HEK293 (cell line): ENCODE results near the gene ANKRD52.
A peak's percentile ranks its signal among the peaks of the same experiment; 100 is the strongest.

ENCODE experiments used
- EGR2 ChIP-seq: fragments of 450-650 bp; formaldehyde crosslinking; IDR thresholded peaks from 2 replicates; pipeline ENCODE4 v1.5.1; 2016; ENCODE audit warnings: low read depth, missing biosample characterization, missing genetic modification characterization
- HOXA7 ChIP-seq: sonication (generic); formaldehyde crosslinking; IDR thresholded peaks from 2 replicates; pipeline ENCODE4 v1.8.1; 2022; ENCODE audit warnings: missing genetic modification reagents, borderline replicate concordance
- KLF1 ChIP-seq: fragments of 450-650 bp; formaldehyde crosslinking; IDR thresholded peaks from 2 replicates; pipeline ENCODE4 v1.5.1; 2016; ENCODE audit warnings: missing biosample characterization, missing genetic modification characterization
- KLF8 ChIP-seq: fragments of 450-650 bp; formaldehyde crosslinking; IDR thresholded peaks from 2 replicates; pipeline ENCODE4 v1.5.1; 2016; ENCODE audit warnings: missing biosample characterization, missing genetic modification characterization
- KLF9 ChIP-seq: fragments of 450-650 bp; formaldehyde crosslinking; IDR thresholded peaks from 2 replicates; pipeline ENCODE4 v1.5.1; 2016; ENCODE audit warnings: missing biosample characterization, missing genetic modification characterization, low read depth
- OSR2 ChIP-seq: fragments of 450-650 bp; formaldehyde crosslinking; IDR thresholded peaks from 2 replicates; pipeline ENCODE4 v1.5.1; 2016; ENCODE audit warnings: missing biosample characterization, missing genetic modification characterization
- PBX3 ChIP-seq: sonication (generic); formaldehyde crosslinking; IDR thresholded peaks from 2 replicates; pipeline ENCODE4 v1.8.1; 2022; ENCODE audit warnings: mild to moderate bottlenecking, moderate library complexity, missing genetic modification reagents
- WT1 ChIP-seq: fragments of 450-650 bp; formaldehyde crosslinking; IDR thresholded peaks from 2 replicates; pipeline ENCODE4 v1.5.1; 2016; ENCODE audit warnings: missing biosample characterization, missing genetic modification characterization
- ZBTB1 ChIP-seq: fragments of 450-650 bp; formaldehyde crosslinking; IDR thresholded peaks from 2 replicates; pipeline ENCODE4 v1.5.1; 2016; ENCODE audit warnings: missing biosample characterization, missing genetic modification characterization
- ZEB2 ChIP-seq: fragments of 450-650 bp; formaldehyde crosslinking; IDR thresholded peaks from 2 replicates; pipeline ENCODE4 v1.5.1; 2016; ENCODE audit warnings: missing biosample characterization, missing genetic modification characterization
- ZFP37 ChIP-seq: fragments of 450-650 bp; formaldehyde crosslinking; IDR thresholded peaks from 2 replicates; pipeline ENCODE4 v1.5.1; 2016; ENCODE audit warnings: missing biosample characterization, missing genetic modification characterization
- ZIC2 ChIP-seq: fragments of 450-650 bp; formaldehyde crosslinking; IDR thresholded peaks from 2 replicates; pipeline ENCODE4 v1.5.1; 2016; ENCODE audit warnings: missing biosample characterization, missing genetic modification characterization
- ZNF155 ChIP-seq: fragments of 450-650 bp; formaldehyde crosslinking; IDR thresholded peaks from 2 replicates; pipeline ENCODE4 v1.5.1; 2016; ENCODE audit warnings: missing biosample characterization, missing genetic modification characterization
- ZNF175 ChIP-seq: fragments of 450-650 bp; formaldehyde crosslinking; IDR thresholded peaks from 2 replicates; pipeline ENCODE4 v1.5.1; 2016; ENCODE audit warnings: missing biosample characterization, missing genetic modification characterization
- ZNF18 ChIP-seq: fragments of 450-650 bp; formaldehyde crosslinking; IDR thresholded peaks from 2 replicates; pipeline ENCODE4 v1.5.1; 2016; ENCODE audit warnings: missing biosample characterization, missing genetic modification characterization
- ZNF248 ChIP-seq: fragments of 450-650 bp; formaldehyde crosslinking; IDR thresholded peaks from 2 replicates; pipeline ENCODE4 v1.5.1; 2017; ENCODE audit warnings: missing biosample characterization, missing genetic modification characterization
- ZNF292 ChIP-seq: fragments of 450-650 bp; formaldehyde crosslinking; IDR thresholded peaks from 2 replicates; pipeline ENCODE4 v1.5.1; 2016; ENCODE audit warnings: low read depth, missing biosample characterization, missing genetic modification characterization, borderline replicate concordance
- ZNF324 ChIP-seq: fragments of 450-650 bp; formaldehyde crosslinking; IDR thresholded peaks from 2 replicates; pipeline ENCODE4 v1.5.1; 2016; ENCODE audit warnings: missing biosample characterization, missing genetic modification characterization
- ZNF335 ChIP-seq: fragments of 450-650 bp; formaldehyde crosslinking; conservative IDR thresholded peaks from 2 replicates; pipeline ENCODE4 v1.5.1; 2016; ENCODE audit warnings: missing biosample characterization, missing genetic modification characterization
- ZNF37A ChIP-seq: fragments of 450-650 bp; IDR thresholded peaks from 2 replicates; pipeline ENCODE4 v1.5.1; 2018; ENCODE audit warnings: missing biosample characterization, missing genetic modification characterization
- ZNF449 ChIP-seq: fragments of 450-650 bp; formaldehyde crosslinking; IDR thresholded peaks from 2 replicates; pipeline ENCODE4 v1.5.1; 2017; ENCODE audit warnings: missing biosample characterization, mild to moderate bottlenecking, missing genetic modification characterization, moderate library complexity
- ZNF580 ChIP-seq: fragments of 450-650 bp; formaldehyde crosslinking; IDR thresholded peaks from 2 replicates; pipeline ENCODE4 v1.5.1; 2016; ENCODE audit warnings: missing biosample characterization, missing genetic modification characterization
- ZNF596 ChIP-seq: fragments of 450-650 bp; IDR thresholded peaks from 2 replicates; pipeline ENCODE4 v1.5.0; 2018; ENCODE audit warnings: missing biosample characterization, mild to moderate bottlenecking, missing genetic modification characterization, moderate library complexity
- ZNF645 ChIP-seq: fragments of 450-650 bp; formaldehyde crosslinking; IDR thresholded peaks from 2 replicates; pipeline ENCODE4; 2016; ENCODE audit warnings: missing biosample characterization, missing genetic modification characterization
- ZNF677 ChIP-seq: fragments of 450-650 bp; IDR thresholded peaks from 2 replicates; pipeline ENCODE4 v1.5.0; 2018; ENCODE audit warnings: missing biosample characterization, mild to moderate bottlenecking, missing genetic modification characterization, moderate library complexity
- ZNF707 ChIP-seq: fragments of 450-650 bp; formaldehyde crosslinking; IDR thresholded peaks from 2 replicates; pipeline ENCODE4 v1.5.1; 2016; ENCODE audit warnings: missing biosample characterization, missing genetic modification characterization
- TF ChIP-seq, protein P1 (sequence below): fragments of 450-650 bp; formaldehyde crosslinking; IDR thresholded peaks from 2 replicates; pipeline ENCODE4 v1.5.1; 2016; ENCODE audit warnings: missing biosample characterization, missing genetic modification characterization
- TF ChIP-seq, protein P2 (sequence below): fragments of 450-650 bp; formaldehyde crosslinking; IDR thresholded peaks from 2 replicates; pipeline ENCODE4 v1.5.1; 2016; ENCODE audit warnings: missing biosample characterization, missing genetic modification characterization

Gene ANKRD52

GRCh38 chr12:56266693-56267442 lies 8.7 kb upstream of the ANKRD52 start, which contains the start of gene COQ10A (continued):
- TF ChIP-seq ZNF335 (tag by site-specific recombination) (peak; percentile 93), PBX3 (CRISPR knock-in tag) (peak; percentile 86), KLF9 (tag by site-specific recombination) (peak; percentile 37; the same call in 1 of the 2 replicates), ZNF155 (tag by site-specific recombination) (no peak), EGR2 (no peak), ZNF707 (tag by site-specific recombination) (no peak), ZNF596 (peak; percentile 43; the same call in 1 of the 2 replicates), KLF1 (peak; percentile 39; the same call in 1 of the 2 replicates), OSR2 (tag by site-specific recombination) (peak; percentile 54), ZBTB1 (tag by site-specific recombination) (no peak), ZFP37 (peak; percentile 78; the same call in 1 of the 2 replicates), ZNF449 (tag by site-specific recombination) (no peak), ZNF677 (tag by site-specific recombination) (0 out of 2 replicates have a peak, but pooled peaks have one; percentile 22), ZEB2 (tag by site-specific recombination) (peak; percentile 85; the same call in 1 of the 2 replicates), ZNF324 (tag by site-specific recombination) (peak; percentile 78), ZNF580 (tag by site-specific recombination) (peak; percentile 89), ZNF645 (tag by site-specific recombination) (no peak), ZNF18 (no peak), ZNF292 (tag by site-specific recombination) (no peak), HOXA7 (CRISPR knock-in tag) (no peak), WT1 (peak; percentile 35; the same call in 1 of the 2 replicates), ZNF248 (no peak), ZNF175 (no peak), ZIC2 (tag by site-specific recombination) (peak; percentile 74), KLF8 (tag by site-specific recombination) (peak; percentile 38; the same call in 1 of the 2 replicates), ZNF37A (tag by site-specific recombination) (no peak)
- TF ChIP-seq, protein P1, sequence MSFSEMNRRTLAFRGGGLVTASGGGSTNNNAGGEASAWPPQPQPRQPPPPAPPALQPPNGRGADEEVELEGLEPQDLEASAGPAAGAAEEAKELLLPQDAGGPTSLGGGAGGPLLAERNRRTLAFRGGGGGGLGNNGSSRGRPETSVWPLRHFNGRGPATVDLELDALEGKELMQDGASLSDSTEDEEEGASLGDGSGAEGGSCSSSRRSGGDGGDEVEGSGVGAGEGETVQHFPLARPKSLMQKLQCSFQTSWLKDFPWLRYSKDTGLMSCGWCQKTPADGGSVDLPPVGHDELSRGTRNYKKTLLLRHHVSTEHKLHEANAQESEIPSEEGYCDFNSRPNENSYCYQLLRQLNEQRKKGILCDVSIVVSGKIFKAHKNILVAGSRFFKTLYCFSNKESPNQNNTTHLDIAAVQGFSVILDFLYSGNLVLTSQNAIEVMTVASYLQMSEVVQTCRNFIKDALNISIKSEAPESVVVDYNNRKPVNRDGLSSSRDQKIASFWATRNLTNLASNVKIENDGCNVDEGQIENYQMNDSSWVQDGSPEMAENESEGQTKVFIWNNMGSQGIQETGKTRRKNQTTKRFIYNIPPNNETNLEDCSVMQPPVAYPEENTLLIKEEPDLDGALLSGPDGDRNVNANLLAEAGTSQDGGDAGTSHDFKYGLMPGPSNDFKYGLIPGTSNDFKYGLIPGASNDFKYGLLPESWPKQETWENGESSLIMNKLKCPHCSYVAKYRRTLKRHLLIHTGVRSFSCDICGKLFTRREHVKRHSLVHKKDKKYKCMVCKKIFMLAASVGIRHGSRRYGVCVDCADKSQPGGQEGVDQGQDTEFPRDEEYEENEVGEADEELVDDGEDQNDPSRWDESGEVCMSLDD = peak; percentile 91
- TF ChIP-seq, protein P2, sequence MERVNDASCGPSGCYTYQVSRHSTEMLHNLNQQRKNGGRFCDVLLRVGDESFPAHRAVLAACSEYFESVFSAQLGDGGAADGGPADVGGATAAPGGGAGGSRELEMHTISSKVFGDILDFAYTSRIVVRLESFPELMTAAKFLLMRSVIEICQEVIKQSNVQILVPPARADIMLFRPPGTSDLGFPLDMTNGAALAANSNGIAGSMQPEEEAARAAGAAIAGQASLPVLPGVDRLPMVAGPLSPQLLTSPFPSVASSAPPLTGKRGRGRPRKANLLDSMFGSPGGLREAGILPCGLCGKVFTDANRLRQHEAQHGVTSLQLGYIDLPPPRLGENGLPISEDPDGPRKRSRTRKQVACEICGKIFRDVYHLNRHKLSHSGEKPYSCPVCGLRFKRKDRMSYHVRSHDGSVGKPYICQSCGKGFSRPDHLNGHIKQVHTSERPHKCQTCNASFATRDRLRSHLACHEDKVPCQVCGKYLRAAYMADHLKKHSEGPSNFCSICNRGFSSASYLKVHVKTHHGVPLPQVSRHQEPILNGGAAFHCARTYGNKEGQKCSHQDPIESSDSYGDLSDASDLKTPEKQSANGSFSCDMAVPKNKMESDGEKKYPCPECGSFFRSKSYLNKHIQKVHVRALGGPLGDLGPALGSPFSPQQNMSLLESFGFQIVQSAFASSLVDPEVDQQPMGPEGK (tag by site-specific recombination) = peak; percentile 91; the same call in 1 of the 2 replicates
